GM12873 (cell line): ENCODE data around the gene MIOX.

ENCODE experiments used
- CTCF ChIP-seq: IDR thresholded peaks from 2 replicates; pipeline ENCODE4 v1.5.1; 2012; ENCODE audit warnings: low read depth, mild to moderate bottlenecking, moderate library complexity, low read length, control low read depth; ENCODE audit not compliant: insufficient read depth; ENCODE audit errors: missing control alignments

The MIOX gene

GRCh38 chr22:50490531-50491308, 4.1 kb downstream of the MIOX start:
- no peak for TF ChIP-seq CTCF

DNA sequence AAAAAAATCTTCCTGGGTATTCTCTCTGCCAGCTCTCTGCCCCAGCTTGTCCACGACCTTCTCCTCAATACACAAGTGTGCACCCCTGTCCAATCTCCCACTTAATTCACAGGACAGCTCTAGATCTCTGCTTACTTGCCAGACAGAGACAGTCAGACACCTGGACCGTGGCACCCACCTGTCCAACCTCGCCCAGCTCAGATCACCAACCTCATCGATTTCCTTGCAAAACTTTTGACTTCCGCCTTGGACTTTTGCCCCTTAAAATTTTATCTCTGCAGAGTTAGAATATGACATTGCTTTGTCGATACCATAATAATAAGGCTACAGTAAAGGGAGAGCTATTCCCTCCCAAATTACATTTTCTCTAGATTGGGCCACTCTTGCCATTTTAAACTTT, 10.4 kb downstream of the MIOX start:
- TF ChIP-seq CTCF = no peak

DNA sequence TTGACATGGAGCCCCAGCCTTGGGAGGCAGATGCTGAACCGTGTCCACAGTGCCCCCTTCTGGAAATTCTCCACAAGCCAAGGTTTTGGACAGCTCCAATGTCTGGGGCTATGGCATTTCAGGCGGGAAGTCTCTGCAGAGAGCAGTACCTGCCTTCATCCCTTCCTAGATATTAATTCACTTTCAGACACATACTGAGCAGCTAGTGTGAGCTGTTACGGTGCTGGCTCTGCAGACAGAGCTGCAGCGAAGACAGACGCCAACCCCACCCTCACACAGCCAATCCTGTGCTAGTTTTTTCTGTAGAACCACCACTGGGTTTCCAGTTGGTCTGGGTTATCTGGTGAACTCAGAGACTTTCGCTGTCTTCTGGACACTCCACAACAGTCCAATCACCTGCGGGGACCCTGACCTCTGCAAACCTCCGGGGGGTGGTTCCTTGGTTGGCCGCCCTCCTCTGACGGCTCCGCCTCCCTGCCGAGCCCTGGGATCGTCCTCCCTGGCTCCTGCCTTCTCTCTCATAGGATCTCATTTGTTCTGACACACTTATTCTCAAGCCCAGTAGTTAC, 11.7 kb downstream of the MIOX start:
- TF ChIP-seq CTCF = peak; percentile 82

GRCh38 chr22:50500452-50500851, 13.8 kb downstream of the MIOX start:
- TF ChIP-seq CTCF = no peak

DNA sequence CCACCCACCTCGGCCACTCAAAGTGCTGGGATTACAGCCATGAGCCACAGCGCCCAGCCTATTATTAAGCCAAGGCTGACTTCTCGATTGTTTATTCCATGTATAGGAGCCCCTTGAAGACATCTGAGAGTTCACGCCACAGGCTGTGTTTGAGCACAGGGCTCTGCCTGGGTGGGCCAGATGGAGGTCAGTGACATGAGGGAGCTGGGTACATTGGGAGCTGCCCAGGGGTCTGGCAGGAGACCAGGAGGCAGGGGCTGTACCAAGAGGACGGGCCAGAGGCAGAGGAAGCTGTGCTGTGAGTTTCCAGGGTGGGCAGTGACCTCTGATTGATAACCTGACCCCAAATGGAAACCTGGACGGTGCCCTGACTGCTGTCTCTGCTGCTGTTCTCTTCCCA, 15.4 kb downstream of the MIOX start:
- no peak for TF ChIP-seq CTCF

- no peak for TF ChIP-seq CTCF
Observed at GRCh38 chr22:50502628-50503474, 16.2 kb downstream of the MIOX start.

GRCh38 chr22:50503475-50504145, 17.0 kb downstream of the MIOX start:
- TF ChIP-seq CTCF = peak; percentile 13
